Cerebellar cortex (tissue), 1 donor: ENCODE data around the gene B4GALT5.
"Not testable (repeated sequence)": the region's sequence is repeated elsewhere in the genome, so short reads cannot be mapped to it uniquely, and the experiment has no call there.

Experiments
- DNase-seq: peaks from one replicate; pipeline ENCODE4 v3.0.0-alpha.2; 2015; ENCODE audit warnings: low spot score

Gene B4GALT5

DNA sequence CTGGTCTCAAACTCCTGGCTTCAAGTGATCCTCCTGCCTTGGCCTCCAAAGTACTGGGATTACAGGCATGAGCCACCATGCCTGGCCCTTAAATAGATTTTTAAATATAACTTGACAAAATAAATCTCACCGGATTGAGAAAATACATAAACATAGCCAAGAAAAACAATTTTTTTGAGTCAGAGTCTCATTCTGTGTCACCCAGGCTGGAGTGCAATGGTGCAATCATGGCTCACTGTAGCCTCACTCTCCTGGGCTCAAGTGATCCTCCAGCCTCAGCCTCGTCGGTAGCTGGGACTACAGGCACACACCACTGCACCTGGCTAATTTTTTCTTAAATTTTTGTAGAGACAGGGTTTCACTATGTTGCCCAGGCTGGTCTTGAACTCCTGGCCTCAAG, 85.4 kb downstream of the B4GALT5 start:
- DNase-seq, result not testable (repeated sequence)

DNA sequence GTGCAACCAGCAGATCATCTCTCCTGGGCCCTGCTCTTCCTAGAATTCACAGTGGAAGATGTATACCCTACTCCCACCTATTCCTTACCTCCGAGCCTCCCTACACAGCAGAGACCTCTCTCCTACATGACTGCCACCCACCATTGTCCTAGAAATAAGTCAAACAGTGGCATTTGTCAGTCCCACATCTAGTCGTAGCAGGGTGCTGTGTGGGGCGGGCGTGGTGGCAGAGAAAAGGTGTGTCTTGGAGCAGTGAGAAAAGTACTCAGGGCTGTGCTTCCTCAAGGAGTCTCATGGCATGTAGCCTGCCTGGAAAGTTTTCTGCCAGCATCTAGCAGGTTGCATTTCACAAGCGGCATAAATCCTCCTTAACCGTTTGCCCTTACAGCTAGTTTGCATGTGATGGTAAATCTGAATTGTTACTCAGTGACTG, 86.3 kb downstream of the B4GALT5 start:
- no peak for DNase-seq

DNA sequence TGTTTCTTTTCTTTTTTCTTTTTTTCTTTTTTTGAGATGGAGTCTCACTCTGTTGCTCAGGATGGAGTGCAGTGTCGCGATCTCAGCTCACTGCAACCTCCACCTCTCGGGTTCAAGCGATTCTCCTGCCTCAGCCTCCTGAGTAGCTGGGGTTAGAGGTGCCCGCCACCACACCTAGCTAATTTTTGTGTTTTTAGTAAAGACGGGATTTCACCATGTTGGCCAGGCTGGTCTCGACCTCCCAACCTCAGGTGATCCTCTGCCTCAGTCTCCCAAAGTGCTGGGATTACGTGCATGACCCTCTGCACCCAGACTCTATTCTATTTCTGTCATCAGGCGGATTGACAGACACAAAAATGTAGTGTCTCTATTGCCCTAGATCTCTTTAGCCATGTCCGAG, 88.7 kb downstream of the B4GALT5 start:
- not testable (repeated sequence) for DNase-seq

DNA sequence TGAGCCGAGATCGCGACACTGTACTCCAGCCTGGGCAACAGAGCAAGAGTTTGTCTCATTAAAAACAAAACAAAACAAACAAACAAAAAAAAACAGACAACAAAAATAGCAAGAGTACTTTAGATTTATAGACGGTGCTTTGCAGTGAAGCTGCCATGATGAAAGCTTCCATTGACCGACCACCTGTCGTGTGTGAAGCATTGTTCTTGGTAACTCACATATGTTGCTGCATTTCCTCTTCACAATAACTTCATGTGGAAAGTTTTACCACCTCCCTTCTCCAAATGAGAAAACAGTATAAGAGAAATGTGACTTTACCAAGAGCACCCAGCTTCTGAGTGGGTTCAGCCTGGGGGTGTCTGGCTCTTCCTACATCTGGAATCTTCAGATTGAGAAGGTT, 89.4 kb downstream of the B4GALT5 start:
- no peak for DNase-seq

DNA sequence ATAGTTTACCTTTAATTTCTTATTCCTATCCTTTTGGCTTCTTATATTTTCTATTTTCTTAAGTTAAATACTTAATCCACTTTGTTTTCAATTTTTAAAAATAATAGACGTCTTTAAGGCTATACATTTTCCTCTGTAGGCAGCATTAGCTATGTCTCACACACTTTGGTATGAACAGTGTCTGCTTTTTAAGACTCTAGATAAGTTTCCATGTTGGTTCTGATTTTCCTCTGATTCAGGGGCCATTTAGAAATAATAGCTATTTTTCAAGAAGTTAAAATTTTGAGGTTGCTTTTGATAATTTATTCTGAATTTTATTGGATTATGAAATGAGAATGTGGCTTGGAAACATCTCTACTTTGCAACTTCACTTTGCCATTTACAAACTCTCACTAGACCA, 91.4 kb downstream of the B4GALT5 start:
- no peak for DNase-seq

GRCh38 chr20:49620364-49621240, 93.1 kb downstream of the B4GALT5 start:
- DNase-seq, result no peak

DNA sequence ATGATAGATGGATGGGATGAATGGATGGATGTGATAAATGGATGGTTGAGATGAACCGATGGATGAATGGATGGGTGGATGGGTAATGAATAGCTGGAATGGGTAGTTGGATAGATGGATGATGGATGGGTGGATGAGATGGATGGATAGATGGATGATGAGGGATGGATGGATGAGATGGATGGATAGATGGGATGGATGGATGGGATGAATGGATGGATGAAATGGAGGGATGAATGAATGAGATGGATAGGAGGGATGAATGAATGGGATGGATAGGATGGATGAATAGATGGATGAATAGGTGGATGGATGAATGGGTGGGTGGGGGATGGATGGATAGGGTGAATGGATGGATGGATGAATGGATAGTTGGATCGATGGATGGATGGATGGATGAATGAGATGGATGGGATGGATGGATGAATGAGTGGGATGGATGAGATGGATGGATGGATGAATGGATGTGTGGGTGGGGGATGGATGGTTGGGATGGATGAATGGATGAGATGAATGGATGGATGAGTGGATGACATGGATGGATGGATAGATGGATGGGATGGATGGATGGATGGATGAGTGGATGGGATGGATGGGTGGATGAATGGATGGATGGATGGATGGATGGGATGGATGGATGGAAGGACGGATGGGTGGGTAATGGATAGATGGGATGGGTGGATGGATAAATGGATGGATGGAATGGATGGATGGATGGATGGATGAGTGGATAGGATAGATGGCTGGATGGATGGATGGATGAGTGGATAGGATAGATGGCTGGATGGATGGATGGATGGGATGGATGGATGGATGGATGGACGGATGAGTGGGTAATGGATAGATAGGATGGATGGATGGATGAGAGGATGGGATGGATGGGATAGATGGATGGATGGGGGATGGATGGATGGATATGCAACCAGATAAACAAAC, 94.3 kb downstream of the B4GALT5 start:
- DNase-seq, result no peak

- DNase-seq, result no peak
Observed at GRCh38 chr20:49618289-49618688, 95.4 kb downstream of the B4GALT5 start.

GRCh38 chr20:49617394-49617793, 96.3 kb downstream of the B4GALT5 start:
- DNase-seq, result not testable (repeated sequence)

DNA sequence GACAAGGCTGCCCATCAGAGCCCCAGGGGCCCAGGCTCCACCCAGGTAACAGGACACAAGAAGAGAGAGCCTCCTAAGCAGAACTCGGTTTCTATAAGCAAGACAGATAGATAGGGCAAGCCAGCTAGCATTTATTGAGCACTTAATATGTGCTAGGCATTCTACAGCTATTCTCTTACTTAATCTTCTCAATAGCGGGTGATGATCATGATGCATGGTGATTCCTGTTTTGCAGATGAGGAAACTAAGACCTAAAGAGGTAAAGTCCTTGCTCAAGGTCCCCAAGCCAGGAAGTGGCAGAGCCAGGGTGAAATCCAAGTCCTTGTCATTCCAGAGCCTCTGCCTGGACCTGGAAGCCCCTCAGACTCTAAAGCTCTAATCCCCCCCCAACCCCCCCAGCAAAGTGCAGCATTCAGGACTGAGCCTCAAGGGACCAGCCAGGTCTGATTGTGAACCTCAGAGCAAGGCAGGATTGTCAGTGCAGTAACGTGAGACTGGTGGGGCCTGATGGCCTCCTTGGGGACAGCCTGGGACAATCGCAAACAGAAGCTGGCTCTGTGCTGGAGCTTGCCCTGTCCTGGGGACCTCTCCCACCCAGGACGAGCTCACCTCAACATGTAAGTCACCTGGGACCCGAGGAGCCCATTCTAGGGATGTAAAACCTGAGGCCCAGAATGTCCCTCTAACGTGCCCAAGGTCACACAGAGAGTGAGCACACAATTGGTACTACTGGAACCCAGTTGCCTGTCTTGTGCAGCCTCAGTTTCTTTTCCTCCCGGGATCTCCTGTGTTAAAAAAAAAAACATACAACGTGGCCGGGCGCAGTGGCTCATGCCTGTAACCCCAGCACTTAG, 97.3 kb downstream of the B4GALT5 start:
- no peak for DNase-seq

DNA sequence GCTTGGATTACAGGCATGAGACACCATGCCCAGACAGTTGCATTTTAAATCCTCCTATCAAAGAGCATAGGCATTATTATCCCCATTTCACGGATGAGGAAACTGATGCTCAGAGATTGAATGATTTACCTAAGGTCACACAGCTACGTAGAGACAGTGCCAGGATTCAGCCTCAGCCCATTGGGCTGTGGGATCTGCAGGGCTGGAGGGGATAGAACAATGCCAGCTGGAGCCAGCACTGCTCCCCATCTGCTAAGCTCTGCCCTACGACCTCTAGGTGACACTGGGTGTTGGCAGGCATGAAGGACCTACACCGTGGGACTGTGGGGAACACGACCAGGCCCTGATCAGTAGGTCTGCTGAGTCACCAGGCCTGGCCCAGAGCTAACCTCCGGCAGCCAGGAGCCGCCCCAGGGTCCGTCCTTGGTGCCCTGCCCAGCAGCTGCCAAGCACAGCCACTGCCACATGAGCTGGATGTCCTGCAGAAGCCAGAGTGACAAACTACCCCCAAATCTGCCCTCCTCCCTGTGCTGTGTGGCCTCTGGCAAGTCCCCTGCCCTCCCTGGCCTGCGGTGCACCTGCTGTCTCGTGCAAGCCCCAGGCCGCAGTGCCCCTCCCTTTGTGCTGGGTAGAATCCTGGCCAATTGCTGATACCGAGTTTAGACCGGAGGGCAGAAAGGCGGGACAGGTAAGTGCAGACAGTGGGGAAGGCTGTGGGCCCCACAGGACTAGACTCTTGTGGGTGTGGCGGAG, 98.1 kb downstream of the B4GALT5 start:
- no peak for DNase-seq

- DNase-seq, result not testable (repeated sequence)
Observed at GRCh38 chr20:49615051-49615400, 98.7 kb downstream of the B4GALT5 start.

DNA sequence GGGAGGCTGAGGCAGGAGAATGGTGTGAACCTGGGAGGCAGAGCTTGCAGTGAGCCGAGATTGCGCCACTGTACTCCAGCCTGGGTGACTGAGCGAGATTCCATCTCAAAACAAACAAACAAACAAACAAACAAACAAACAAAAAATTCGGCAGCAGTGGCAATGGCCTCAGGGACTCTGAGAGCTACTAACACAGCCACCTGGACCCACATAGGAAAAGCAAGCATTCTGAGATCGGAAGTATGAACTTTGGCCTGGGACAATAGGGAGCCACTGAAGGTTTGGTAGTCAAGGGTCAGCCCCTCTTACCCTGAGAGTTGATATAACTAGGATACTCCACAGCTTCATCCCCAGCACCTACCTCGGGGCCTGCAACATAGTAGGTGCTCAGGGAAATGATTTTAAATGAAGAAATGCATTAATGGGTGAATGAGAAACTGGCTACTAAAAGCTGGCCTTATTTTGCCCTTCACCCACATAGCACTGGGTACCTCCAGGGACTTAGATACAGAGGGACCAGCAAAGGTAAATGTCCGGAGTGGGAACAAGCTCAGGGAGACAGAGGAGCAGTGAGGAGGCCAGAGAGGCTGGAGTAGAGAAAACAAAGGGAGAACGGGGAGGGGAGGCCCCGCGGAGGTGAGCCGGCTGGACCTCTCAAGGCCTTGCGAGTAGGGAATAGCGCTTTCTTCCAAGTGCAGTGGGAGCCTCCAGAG, 99.2 kb downstream of the B4GALT5 start:
- DNase-seq, result no peak

DNA sequence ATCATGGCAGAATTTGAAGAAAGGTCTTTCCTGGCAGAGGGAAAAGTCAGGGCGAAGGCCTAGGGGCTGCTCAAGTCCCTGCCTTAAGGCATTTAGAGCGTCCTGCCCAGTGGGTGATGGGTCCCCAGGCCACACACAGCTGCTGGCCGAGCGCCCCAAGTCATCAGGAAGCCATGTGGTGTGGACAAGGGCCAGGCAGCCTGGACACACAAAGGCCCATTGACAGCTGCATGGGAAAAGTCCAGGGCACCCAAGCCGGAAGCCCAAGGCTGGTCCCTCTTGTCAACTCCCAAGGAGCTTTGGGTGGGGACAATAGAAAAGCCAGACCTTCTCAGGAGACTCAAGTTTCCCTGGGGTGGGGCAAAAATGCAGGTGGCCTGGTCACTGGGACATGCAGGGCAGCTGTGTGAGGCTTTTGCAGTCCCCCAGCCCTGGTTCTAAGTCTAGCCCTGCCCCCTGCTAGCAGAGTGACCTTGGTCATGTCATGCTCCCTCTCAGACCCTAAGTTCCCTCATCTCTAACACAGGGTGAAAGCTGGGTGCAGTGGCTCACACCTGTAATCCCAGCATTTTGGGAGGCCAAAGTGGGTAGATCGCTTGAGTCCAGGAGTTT, 101.4 kb downstream of the B4GALT5 start:
- no peak for DNase-seq

DNA sequence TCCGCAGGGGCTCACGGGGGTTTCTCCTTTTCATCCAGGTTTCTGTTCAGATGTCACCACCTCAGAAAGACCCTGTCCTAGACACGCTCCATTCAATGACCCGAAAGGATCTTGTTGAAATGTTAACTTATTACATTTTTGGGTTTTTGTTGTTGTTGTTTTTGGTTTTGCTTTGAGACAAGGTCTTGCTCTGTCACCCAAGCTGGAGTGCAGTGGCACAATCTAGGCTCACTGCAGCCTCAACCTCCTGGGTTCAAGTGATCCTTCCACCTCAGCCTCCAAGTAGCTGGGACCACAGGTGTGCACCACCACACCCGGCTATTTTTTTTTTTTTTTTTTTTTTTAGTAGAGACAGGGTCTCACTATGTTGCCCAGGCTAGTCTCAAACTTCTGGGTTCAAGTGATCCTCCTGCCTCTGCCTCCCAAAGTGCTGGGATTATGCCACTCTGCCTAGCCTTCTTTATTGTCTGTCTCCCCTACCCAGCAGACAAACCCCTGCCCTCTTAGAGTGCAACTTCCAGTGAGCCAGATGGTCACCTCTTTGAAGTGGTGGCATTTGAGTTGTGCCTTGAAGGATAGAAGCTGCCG, 102.0 kb downstream of the B4GALT5 start:
- not testable (repeated sequence) for DNase-seq

GRCh38 chr20:49610691-49611538, 102.8 kb downstream of the B4GALT5 start:
- DNase-seq, result peak; percentile 69

GRCh38 chr20:49608752-49609670, 104.7 kb downstream of the B4GALT5 start:
- peak; percentile 76 for DNase-seq

GRCh38 chr20:49607568-49607967, 106.1 kb downstream of the B4GALT5 start:
- DNase-seq, result no peak
